Measurements from ENCODE around the gene NLRP7.
"Not testable (repeated sequence)": the region's sequence is repeated elsewhere in the genome, so short reads cannot be mapped to it uniquely, and the experiment has no call there.

Gene NLRP7

DNA sequence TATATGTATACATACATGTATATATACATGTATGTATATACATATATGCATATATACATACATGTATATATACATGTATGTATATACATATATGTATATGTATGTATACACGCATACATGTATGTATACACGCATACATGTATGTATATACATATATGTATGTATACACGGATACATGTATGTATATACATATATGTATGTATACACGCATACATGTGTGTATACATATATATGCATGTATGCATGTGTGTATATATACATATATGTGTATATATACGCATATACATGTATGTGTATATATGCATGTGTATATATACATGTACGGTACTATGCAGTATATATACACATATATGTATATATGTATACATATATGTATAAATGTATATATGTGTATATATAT lies 44.0 kb downstream of the NLRP7 start:
- Mint-ChIP-seq H3K36me3 (ENCODE audit: low read depth) (no peaks in the 10 kb centered on the region), H3K4me3 (no peak overlapping the region), H3K9me3 (no peaks in the 10 kb centered on the region), H3K27me3 (peaks cover 7% of the 10 kb centered on the region), H3K4me1 (ENCODE audit: low read depth) (peaks cover 2% of the 10 kb centered on the region), H3K27ac (no peak overlapping the region)

DNA sequence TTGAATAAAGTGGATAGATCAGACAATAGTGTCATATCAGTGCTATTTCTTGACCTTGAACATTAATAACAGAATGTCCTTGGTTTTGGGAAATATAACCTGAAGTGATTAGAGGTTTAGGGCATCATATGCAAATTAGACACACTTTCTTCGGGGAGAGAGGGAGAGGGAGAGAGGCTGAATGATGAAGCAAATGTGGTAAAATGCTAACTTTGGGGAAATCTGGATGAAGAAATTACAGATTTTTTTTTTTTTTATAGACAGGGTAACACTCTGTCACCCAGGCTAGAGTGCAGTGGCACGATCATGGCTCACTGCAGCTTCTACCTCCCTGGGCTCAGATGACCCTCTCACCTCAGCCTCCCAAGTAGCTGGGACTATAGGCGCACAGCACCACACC lies 45.3 kb downstream of the NLRP7 start:
- no peaks in the 10 kb centered on the region for H3K9me3 Mint-ChIP-seq
- H3K27me3 Mint-ChIP-seq, result peaks cover 11% of the 10 kb centered on the region
- no peak overlapping the region for H3K4me3 Mint-ChIP-seq
- peaks cover 2% of the 10 kb centered on the region for H3K4me1 Mint-ChIP-seq (ENCODE audit: low read depth)
- no peak overlapping the region for H3K27ac Mint-ChIP-seq
- H3K36me3 Mint-ChIP-seq (ENCODE audit: low read depth), result no peaks in the 10 kb centered on the region

DNA sequence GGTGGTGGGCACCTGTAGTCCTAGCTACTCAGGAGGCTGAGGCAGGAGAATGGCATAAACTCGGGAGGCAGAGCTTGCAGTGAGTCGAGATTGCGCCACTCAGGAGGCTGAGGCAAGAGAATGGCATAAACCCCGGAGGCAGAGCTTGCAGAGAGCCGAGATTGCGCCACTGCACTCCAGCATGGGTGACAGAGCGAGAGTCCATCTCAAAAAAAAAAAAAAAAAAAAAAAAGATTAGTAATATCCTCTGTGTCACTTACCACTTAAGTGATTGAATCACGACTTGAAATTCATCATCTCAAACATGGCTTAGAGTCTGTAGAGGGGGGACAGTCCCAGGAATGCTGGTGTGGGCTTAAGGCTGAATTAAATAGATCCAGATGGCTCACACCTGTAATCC lies 46.2 kb downstream of the NLRP7 start:
- not testable (repeated sequence) for H3K9me3 Mint-ChIP-seq; H3K4me1 Mint-ChIP-seq (ENCODE audit: low read depth); H3K4me3 Mint-ChIP-seq; H3K27ac Mint-ChIP-seq; H3K36me3 Mint-ChIP-seq (ENCODE audit: low read depth)
- peaks cover 11% of the 10 kb centered on the region for H3K27me3 Mint-ChIP-seq

DNA sequence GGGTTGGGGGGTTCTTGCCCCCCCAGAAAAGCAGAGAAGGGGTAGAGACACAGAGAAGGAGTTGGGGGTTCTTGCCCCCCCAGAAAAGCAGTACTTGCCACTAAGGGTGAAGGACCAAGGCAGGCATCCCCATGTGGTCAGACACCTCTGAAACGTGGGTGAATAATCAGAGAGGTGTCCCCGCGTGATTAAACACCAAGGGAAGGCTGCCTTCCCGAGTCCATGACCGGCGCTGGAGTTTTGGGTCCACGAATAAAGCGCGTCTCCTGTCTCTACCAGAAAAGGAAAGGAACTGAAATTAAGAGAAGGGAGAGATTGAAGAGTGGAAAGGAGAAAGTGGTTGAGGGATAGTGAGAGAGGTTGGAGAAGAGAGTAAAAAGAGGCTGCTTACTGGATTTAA lies 47.7 kb downstream of the NLRP7 start:
- H3K9me3 Mint-ChIP-seq; H3K27ac Mint-ChIP-seq; H3K4me3 Mint-ChIP-seq; H3K36me3 Mint-ChIP-seq (ENCODE audit: low read depth); H3K27me3 Mint-ChIP-seq; H3K4me1 Mint-ChIP-seq (ENCODE audit: low read depth): not testable (repeated sequence)

DNA sequence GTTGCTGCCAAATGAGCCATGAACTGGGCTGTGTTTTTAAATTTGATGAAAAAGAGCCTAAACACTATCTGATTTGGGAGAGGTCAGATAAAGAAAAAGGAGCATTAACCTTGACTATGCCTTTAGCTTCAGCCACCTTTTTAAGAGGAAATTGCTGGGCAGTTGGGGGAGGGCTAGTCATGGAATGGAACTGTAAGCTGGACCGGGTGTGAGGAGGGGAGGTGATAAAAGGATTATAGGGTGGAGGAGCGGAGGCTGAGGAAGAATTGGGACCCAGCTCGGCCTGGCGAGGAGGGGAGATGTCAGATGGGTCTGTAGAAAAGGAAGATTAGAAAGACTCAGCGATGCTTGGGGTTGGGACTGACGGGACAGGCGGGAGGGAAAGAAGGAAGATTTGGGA lies 48.6 kb downstream of the NLRP7 start:
- not testable (repeated sequence) for H3K4me1 Mint-ChIP-seq (ENCODE audit: low read depth); H3K9me3 Mint-ChIP-seq; H3K27me3 Mint-ChIP-seq; H3K4me3 Mint-ChIP-seq; H3K36me3 Mint-ChIP-seq (ENCODE audit: low read depth); H3K27ac Mint-ChIP-seq

DNA sequence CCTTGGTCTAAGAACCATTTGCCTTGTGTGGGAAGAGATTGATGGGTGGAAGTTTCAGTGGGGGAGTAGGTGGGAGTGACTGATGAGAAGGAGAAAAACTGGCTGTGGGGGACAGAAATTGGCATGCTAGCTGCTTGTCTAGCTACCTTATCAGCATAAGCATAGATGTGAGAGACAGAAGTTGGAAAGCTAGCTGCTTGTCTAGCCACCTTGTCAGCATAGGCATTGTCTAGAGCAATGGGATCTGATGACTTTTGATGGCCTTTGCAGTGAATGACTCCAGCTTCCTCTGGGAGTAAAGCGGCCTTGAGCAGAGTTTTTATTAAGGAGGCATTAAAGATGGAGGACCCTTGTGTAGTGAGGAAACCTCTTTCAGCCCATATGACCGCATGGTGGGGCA lies 51.3 kb downstream of the NLRP7 start:
- no peaks in the 10 kb centered on the region for H3K9me3 Mint-ChIP-seq
- no peak overlapping the region for H3K4me3 Mint-ChIP-seq
- no peak overlapping the region for H3K27ac Mint-ChIP-seq

DNA sequence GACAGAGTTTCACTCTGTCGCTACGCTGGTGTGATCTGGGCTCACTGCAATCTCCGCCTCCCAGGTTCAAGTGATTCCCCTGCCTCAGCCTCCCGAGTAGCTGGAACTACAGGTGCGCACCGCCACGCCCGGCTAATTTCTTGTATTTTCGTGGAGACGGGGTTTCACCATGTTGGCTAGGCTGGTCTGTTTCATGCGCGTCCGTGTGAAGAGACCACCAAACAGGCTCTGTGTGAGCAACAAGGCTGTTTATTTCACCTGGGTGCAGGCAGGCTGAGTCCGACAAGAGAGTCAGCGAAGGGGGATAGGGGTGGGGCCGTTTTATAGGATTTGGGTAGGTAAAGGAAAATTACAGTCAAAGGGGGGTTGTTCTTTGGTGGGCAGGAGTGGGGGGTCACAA lies 53.2 kb downstream of the NLRP7 start:
- H3K4me3 Mint-ChIP-seq; H3K27me3 Mint-ChIP-seq; H3K27ac Mint-ChIP-seq; H3K4me1 Mint-ChIP-seq (ENCODE audit: low read depth); H3K36me3 Mint-ChIP-seq (ENCODE audit: low read depth); H3K9me3 Mint-ChIP-seq: not testable (repeated sequence)

More for the DNA sequence above, 51.3 kb downstream of the NLRP7 start:
- Mint-ChIP-seq H3K36me3 (ENCODE audit: low read depth) (no peaks in the 10 kb centered on the region), H3K27me3 (peaks cover 8% of the 10 kb centered on the region), H3K4me1 (ENCODE audit: low read depth) (no peaks in the 10 kb centered on the region)

DNA sequence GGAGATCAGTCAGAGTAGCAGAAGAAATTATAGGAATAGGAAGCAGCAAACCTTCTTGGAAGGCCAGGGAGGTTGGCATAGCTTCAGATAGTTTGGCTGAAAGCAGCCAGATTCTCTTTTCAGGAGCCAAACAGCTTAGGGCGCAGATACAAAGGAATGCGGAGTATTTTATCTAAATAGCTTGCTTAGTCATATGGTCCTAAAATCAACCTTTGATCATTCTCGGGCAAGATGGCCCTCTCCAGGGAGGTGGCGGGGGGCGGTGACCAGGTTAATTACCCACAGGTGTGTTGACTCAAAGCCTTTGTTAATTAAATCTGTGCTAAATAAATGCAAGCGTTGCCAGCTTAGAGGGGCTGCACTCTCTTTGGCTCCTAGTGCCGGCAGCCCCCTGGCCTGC lies 53.9 kb downstream of the NLRP7 start:
- no peaks in the 10 kb centered on the region for H3K9me3 Mint-ChIP-seq
- no peaks in the 10 kb centered on the region for H3K4me1 Mint-ChIP-seq (ENCODE audit: low read depth)
- peaks cover 4% of the 10 kb centered on the region for H3K27me3 Mint-ChIP-seq
- no peaks in the 10 kb centered on the region for H3K36me3 Mint-ChIP-seq (ENCODE audit: low read depth)
- no peak overlapping the region for H3K27ac Mint-ChIP-seq
- no peak overlapping the region for H3K4me3 Mint-ChIP-seq

DNA sequence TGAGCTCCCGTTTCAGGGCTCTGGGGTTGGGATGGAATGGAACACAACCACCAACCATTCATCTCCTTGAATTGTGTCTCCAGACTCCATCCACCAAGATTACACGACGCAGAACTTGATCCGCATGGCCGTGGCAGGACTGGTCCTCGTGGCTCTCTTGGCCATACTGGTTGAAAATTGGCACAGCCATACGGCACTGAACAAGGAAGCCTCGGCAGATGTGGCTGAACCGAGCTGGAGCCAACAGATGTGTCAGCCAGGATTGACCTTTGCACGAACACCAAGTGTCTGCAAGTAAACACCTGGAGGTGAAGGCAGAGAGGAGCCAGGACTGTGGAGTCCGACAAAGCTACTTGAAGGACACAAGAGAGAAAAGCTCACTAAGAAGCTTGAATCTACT lies 57.8 kb downstream of the NLRP7 start:
- H3K4me1 Mint-ChIP-seq (ENCODE audit: low read depth), result no peaks in the 10 kb centered on the region
- H3K36me3 Mint-ChIP-seq (ENCODE audit: low read depth), result no peaks in the 10 kb centered on the region
- no peaks in the 10 kb centered on the region for H3K9me3 Mint-ChIP-seq
- H3K4me3 Mint-ChIP-seq, result no peak overlapping the region
- H3K27me3 Mint-ChIP-seq, result no peaks in the 10 kb centered on the region
- no peak overlapping the region for H3K27ac Mint-ChIP-seq

DNA sequence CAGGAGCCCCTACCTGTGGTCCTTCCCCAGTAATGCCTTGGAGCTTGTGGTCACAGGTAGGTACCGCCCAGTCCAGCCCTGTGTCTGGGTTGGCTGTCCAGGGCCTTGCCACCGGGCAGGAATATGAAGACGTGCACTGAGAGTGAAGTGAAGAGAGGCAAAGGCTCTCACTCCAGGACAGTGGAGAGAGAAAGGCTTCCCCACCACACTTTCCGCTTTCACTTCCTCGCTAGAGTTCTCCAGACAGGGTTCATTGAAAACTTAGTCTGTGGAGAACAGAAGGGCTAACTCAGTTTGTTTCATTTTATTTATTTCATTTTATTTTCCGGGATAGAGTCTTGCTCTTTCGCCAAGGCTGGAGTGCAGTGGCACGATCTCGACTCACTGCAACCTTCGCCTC lies 59.1 kb downstream of the NLRP7 start:
- H3K27ac Mint-ChIP-seq, result no peak overlapping the region
- no peaks in the 10 kb centered on the region for H3K27me3 Mint-ChIP-seq
- H3K36me3 Mint-ChIP-seq (ENCODE audit: low read depth), result no peaks in the 10 kb centered on the region
- H3K4me1 Mint-ChIP-seq (ENCODE audit: low read depth), result no peaks in the 10 kb centered on the region
- H3K9me3 Mint-ChIP-seq, result no peaks in the 10 kb centered on the region
- no peak overlapping the region for H3K4me3 Mint-ChIP-seq

DNA sequence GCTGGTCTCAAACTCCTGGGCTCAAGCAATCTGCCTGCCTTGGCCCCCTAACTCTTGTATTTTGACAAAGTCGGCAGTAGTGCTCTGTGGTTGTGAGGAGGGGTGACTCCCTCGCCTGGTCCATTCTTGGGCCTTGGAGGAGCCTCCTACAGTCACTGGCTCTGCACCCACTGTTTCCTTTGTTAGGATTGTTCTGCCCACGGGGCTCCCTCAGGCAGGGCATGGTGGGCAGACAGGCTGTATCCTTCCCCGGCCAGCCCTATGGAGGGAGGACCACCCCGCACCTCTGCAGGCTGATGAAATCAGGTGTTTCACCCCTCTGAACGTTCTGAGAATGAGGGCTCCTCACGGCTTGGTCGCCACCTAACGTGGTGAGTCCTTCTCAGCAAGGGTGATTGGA lies 64.1 kb downstream of the NLRP7 start:
- Mint-ChIP-seq H3K4me1 (ENCODE audit: low read depth) (peaks cover 4% of the 10 kb centered on the region), H3K27me3 (peaks cover 24% of the 10 kb centered on the region), H3K36me3 (ENCODE audit: low read depth) (no peaks in the 10 kb centered on the region), H3K9me3 (no peaks in the 10 kb centered on the region), H3K27ac (no peak overlapping the region), H3K4me3 (no peak overlapping the region)

DNA sequence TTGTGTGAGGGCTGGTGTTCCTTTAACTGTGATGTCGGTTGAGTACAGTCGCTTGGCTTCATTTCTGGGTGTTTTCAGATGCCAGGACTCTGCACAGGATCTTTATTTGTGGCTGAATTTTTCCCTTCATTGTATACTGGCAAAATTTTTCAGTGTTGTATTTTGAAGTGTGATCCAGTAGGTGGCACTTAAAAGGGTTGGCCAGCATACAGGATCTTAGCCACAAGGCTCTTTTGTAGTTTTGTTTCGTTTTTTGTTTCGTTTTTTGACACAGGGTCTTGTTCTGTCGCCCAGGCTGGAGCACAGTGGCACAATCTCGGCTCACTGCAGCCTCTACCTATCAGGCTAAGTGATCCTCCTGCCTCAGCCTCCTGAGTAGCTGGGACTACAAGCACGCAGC lies 64.6 kb downstream of the NLRP7 start:
- H3K27me3 Mint-ChIP-seq, result peaks cover 27% of the 10 kb centered on the region
- H3K9me3 Mint-ChIP-seq, result no peaks in the 10 kb centered on the region
- H3K4me1 Mint-ChIP-seq (ENCODE audit: low read depth), result peaks cover 4% of the 10 kb centered on the region
- H3K27ac Mint-ChIP-seq, result no peak overlapping the region
- H3K4me3 Mint-ChIP-seq, result no peak overlapping the region
- no peaks in the 10 kb centered on the region for H3K36me3 Mint-ChIP-seq (ENCODE audit: low read depth)

DNA sequence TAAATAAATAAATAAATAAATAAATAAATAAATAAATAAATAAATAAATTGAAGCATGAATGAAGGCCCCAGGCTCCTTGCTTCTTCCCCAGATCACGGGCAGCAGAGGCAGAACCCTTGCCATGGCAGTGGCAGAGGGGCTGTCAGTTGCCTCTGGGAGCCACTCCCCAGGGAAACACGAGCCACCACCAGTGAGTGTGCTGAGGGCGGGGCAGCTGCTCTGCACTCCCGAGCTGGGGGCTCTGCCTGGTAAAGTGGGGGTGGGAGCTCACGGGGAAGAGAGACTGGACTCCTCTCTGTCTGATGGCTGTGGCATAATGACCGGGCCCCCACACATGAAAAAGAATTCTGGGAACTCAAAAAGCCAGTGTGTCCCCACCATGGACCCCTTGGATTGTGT lies 65.4 kb downstream of the NLRP7 start:
- no peaks in the 10 kb centered on the region for H3K36me3 Mint-ChIP-seq (ENCODE audit: low read depth)
- peaks cover 4% of the 10 kb centered on the region for H3K4me1 Mint-ChIP-seq (ENCODE audit: low read depth)
- H3K27me3 Mint-ChIP-seq, result peaks cover 34% of the 10 kb centered on the region
- no peaks in the 10 kb centered on the region for H3K9me3 Mint-ChIP-seq
- no peak overlapping the region for H3K4me3 Mint-ChIP-seq
- H3K27ac Mint-ChIP-seq, result no peak overlapping the region

DNA sequence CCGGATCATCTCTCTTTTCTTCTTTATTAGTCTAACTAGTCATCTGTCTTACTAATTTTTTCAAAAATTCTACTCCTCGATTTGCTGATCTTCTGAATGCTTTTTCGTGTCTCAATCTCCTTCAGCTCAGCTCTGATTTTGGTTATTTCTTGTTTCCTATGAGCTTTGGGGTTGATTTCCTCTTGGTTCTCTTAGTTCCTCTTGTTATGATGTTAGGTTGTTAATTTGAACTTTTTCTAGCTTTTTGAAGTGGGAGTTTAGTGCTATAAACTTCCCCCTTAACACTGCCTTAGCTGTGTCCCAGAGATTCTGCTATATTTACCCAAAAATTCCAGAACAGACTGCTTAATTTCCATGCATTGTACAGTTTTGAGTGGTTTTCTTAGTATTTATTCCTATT lies 69.9 kb downstream of the NLRP7 start:
- H3K27ac Mint-ChIP-seq, result no peak overlapping the region
- H3K4me1 Mint-ChIP-seq (ENCODE audit: low read depth), result no peaks in the 10 kb centered on the region
- H3K27me3 Mint-ChIP-seq, result peaks cover 35% of the 10 kb centered on the region
- no peak overlapping the region for H3K4me3 Mint-ChIP-seq
- no peaks in the 10 kb centered on the region for H3K36me3 Mint-ChIP-seq (ENCODE audit: low read depth)
- H3K9me3 Mint-ChIP-seq, result no peaks in the 10 kb centered on the region

DNA sequence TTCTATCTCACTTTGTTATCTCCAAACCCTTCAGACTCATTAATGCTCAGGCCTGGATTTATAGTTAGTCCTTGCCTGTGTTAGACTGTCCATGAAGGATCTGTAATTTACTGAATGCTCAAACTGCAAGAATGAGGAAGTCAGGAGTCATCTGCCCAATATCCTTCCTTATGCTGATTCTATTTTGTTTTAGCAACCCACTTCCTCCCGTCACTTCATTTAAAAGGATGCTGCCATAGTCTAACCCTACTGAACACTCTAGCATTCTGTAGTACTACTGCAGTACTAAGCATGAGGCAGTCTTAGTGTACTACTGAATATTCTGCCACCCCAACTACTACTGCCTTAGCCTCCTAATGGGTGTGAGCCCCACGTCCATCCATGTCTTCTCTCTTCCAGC lies 71.8 kb downstream of the NLRP7 start:
- H3K9me3 Mint-ChIP-seq, result no peaks in the 10 kb centered on the region
- no peak overlapping the region for H3K4me3 Mint-ChIP-seq
- peaks cover 34% of the 10 kb centered on the region for H3K27me3 Mint-ChIP-seq
- no peaks in the 10 kb centered on the region for H3K36me3 Mint-ChIP-seq (ENCODE audit: low read depth)
- no peaks in the 10 kb centered on the region for H3K4me1 Mint-ChIP-seq (ENCODE audit: low read depth)
- H3K27ac Mint-ChIP-seq, result no peak overlapping the region

DNA sequence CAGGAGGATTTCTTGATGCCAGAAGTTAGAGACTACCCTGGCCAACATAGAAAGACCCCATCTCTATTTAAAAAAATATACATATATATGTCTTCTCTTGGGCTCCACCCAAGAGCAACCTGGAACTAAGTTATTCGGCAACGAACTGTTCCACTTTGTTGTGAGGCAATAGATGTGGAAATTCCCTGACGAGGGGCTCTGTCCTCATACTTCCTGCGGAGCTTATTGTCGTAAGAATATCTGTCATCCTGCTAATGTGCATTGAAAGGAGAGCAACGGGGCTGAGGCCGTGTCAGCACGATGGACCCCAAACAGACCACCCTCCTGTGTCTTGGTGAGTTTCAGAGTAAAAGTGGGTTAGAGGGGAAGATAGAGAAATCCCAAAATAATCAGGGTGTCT lies 73.3 kb downstream of the NLRP7 start, which contains the start of gene FCAR:
TSS of gene FCAR (plus strand) at position 246 of the 400 bp plus-strand sequence. CDS start at position 301, 55 bp downstream.
- Mint-ChIP-seq H3K36me3 (ENCODE audit: low read depth) (no peaks in the 10 kb centered on the region), H3K27me3 (peaks cover 27% of the 10 kb centered on the region), H3K4me1 (ENCODE audit: low read depth) (no peaks in the 10 kb centered on the region), H3K4me3 (no peak within 1 kb of the TSS), H3K9me3 (no peaks in the 10 kb centered on the region), H3K27ac (no peak within 1 kb of the TSS)

Measured in stimulated activated naive CD8-positive, alpha-beta T cell treated with anti-CD3 and anti-CD28 coated beads, Interleukin-15, Interleukin-2, amounts not matched to agents 100 ng/mL and 50 ng/mL, for 24 hours (primary cell).